GM12801 (cell line): ENCODE data around the gene TBC1D21.

Experiments
- CTCF ChIP-seq: IDR thresholded peaks from one replicate; pipeline ENCODE4 v1.5.1; 2011; ENCODE audit warnings: control low read depth; ENCODE audit not compliant: insufficient read length; ENCODE audit errors: extremely low read depth

Gene TBC1D21

DNA sequence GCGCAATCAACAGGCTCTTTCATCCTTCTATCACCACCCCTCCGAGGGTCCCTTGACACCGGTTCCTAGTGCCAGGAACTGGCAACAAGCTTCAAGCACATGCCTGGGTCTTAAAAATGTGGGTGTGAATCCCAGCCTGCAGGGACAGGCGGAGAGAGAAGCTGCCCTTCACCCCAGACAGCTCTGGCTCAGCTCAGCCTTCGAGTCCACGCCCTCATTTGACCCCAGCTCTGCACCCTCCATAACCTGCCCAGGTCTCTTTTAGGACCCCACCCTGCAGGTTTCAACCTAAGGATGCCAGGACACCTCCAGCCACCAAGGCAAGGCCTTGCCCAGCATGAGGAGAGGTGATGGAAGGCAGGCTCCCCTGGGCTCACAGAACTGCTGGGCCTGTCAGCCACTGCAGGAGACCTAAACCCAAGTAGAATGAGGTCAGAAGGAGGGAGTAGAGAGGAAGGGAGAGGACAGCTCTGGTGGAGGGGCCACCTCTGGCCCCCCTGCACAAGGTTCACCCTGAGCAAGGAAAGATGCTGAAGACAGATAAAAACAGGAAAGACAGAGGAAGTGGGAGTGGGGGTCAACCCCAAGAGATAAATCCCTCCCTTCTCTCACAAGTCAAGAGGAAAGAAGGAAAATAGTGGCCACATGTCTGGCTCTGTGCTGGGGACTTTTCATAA lies 50.3 kb downstream of the TBC1D21 start:
- TF ChIP-seq CTCF: no peak

DNA sequence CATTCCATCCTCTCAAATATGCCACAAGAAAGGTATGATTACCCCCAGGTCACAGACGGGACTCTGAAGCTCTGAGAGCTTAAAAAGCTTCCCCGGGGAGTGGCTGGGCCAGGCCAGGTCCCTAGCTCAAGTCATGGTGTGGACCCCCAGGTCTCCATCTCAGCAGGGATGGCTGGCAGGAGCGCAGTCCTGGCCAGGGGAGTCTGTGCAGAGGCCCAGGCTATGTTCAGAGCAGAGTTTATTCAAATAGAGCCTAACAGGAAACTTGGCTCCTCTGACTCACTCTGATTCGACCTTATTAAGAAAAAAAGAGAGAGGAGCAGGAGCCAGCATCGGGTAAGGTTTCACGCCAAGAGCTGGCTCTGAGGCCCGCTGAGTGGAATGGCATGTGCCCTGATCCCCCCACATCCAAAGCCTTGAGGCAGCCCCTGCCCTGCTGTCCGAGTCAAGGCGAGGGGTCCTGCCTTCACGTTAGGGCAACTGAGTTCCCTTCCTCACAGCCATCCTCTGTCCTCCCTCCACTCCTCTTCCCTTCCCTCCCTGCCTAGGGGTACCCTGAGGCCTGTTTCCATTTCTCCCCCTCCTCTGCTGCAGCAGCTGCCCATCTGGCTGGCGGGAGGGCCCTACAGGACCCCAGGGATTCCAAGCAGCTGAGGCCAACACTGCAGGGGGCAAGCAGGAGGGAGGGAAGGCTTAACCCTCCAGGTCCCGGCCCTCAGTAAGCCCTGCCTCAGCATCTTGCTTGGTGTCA lies 51.0 kb downstream of the TBC1D21 start:
- no peak for TF ChIP-seq CTCF

GRCh38 chr15:73925848-73926218 lies 52.5 kb downstream of the TBC1D21 start:
- TF ChIP-seq CTCF: no peak

GRCh38 chr15:73926219-73927002 lies 53.0 kb downstream of the TBC1D21 start, which contains the start of gene LOXL1:
LOXL1 (plus strand) TSS chr15:73926462; CDS start chr15:73926784, 322 bp downstream.
- no peak for TF ChIP-seq CTCF

DNA sequence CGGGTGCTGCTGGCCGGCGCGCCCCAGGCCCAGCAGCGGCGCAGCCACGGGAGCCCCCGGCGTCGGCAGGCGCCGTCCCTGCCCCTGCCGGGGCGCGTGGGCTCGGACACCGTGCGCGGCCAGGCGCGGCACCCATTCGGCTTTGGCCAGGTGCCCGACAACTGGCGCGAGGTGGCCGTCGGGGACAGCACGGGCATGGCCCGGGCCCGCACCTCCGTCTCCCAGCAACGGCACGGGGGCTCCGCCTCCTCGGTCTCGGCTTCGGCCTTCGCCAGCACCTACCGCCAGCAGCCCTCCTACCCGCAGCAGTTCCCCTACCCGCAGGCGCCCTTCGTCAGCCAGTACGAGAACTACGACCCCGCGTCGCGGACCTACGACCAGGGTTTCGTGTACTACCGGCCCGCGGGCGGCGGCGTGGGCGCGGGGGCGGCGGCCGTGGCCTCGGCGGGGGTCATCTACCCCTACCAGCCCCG lies 53.7 kb downstream of the TBC1D21 start:
- no peak for TF ChIP-seq CTCF

- no peak for TF ChIP-seq CTCF
These were observed 54.3 kb downstream of the TBC1D21 start for GRCh38 chr15:73927476-73928240.
